CD4-positive, alpha-beta T cell (primary cell): Measurements from ENCODE around the gene SLC28A1. TPM values are rescaled to one million over a fixed set of nuclear protein-coding genes. Genes with fewer than 3 reads are reported as not detected.

Experiments
- ATAC-seq: fragments of 200-7000 bp; cut with Tn5 transposase; one replicate; pipeline ENCODE4 v1.10.0; 2022; ENCODE audit warnings: mild to moderate bottlenecking; ENCODE audit not compliant: poor library complexity
- CTCF ChIA-PET: fragments of 350-600 bp; sonication (Branson Sonifier 250); formaldehyde crosslinking; loops from one replicate; lab custom pipeline; 2021; ENCODE audit warnings: antibody characterized with exemption, inconsistent platforms; lab: Charles Lee
- POLR2A ChIA-PET: fragments of 350-600 bp; sonication (Branson Sonifier 250); formaldehyde crosslinking; loops from one replicate; lab custom pipeline; 2021; ENCODE audit warnings: antibody characterized with exemption, inconsistent platforms; lab: Charles Lee
- DNase-seq, 14 experiments: peaks; one replicate each; pipeline ENCODE4 v3.0.0-alpha.2; 2013 to 2020; ENCODE audit warnings: mixed read lengths in 2 of 14
- H3K27ac ChIP-seq, 2 donors: one replicate each; pipeline versions ENCODE4 v1.5.1 to v1.7.0; 2013; ENCODE audit warnings: low read length in 2 of 2, low read depth in 1 of 2, mild to moderate bottlenecking in 1 of 2
- H3K27me3 ChIP-seq, 2 experiments: 1 replicate in 1 of 2; 2 replicates in 1 of 2; pipeline versions ENCODE4 v1.6.1 to v1.7.0; 2013; ENCODE audit warnings: low read length in 2 of 2, control low read depth in 1 of 2, mild to moderate bottlenecking in 1 of 2, moderate library complexity in 1 of 2; ENCODE audit not compliant: insufficient read depth in 2 of 2, control insufficient read depth in 1 of 2
- H3K36me3 ChIP-seq: one replicate; pipeline ENCODE4 v1.6.1; 2013; ENCODE audit warnings: low read length, control low read depth; ENCODE audit not compliant: insufficient read depth
- H3K4me1 ChIP-seq: one replicate; pipeline ENCODE4 v1.6.1; 2013; ENCODE audit warnings: low read length, control low read depth; ENCODE audit not compliant: insufficient read depth
- H3K4me3 ChIP-seq: one replicate; pipeline ENCODE4 v1.5.1; 2013; ENCODE audit warnings: mild to moderate bottlenecking, low read length, moderate library complexity
- H3K9me3 ChIP-seq, 2 experiments: 1 replicate in 1 of 2; 2 replicates in 1 of 2; pipeline versions ENCODE4 v1.6.1 to v1.7.0; 2013; ENCODE audit warnings: low read length in 2 of 2, mild to moderate bottlenecking in 2 of 2, control low read depth in 1 of 2, moderate library complexity in 1 of 2; ENCODE audit not compliant: control insufficient read depth in 1 of 2, insufficient read depth in 1 of 2
- H3K27ac Mint-ChIP-seq: one replicate; pipeline ENCODE4 v1.8.0; 2020; ENCODE audit warnings: mixed read lengths
- H3K27me3 Mint-ChIP-seq: one replicate; pipeline ENCODE4 v1.8.0; 2021; ENCODE audit warnings: mixed read lengths
- H3K36me3 Mint-ChIP-seq: one replicate; pipeline ENCODE4 v1.8.0; 2021; ENCODE audit warnings: low read depth, mixed read lengths
- H3K4me1 Mint-ChIP-seq: one replicate; pipeline ENCODE4 v1.8.0; 2021; ENCODE audit warnings: low read depth, mixed read lengths
- H3K4me3 Mint-ChIP-seq: one replicate; pipeline ENCODE4 v1.8.0; 2020; ENCODE audit warnings: mild to moderate bottlenecking, mixed read lengths
- H3K9me3 Mint-ChIP-seq: one replicate; pipeline ENCODE4 v1.8.0; 2020; ENCODE audit warnings: mixed read lengths
- intact Hi-C, 2 experiments: fragments of 100-400 bp; cut with DNase I in 1 of 2; cut with micrococcal nuclease in 1 of 2; formaldehyde crosslinking; loops; one replicate each; pipeline versions ENCODE4 v1.15.1 to v1.9.0; 2023 to 2025; cut with DNase I, micrococcal nuclease
- total RNA-seq, 174 experiments: library from RNA in 2 of 174; stranded (reverse) in 2 of 174; gene quantifications; one replicate each; pipeline ENCODE4 v1.2.3 and lab custom pipeline; 2021 to 2026
- TF ChIP-seq, protein P1 (sequence below): fragments of 200-600 bp; IDR thresholded peaks from one replicate; pipeline ENCODE4 v1.8.0; 2022; ENCODE audit warnings: antibody characterized with exemption, mild to moderate bottlenecking

Gene SLC28A1
- total RNA-seq, 2 experiments from 2014 or later, result not detected

- Mint-ChIP-seq H3K4me1 (no peaks in the 10 kb centered on the region), H3K27me3 (no peaks in the 10 kb centered on the region), H3K36me3 (no peaks in the 10 kb centered on the region), H3K4me3 (no peak overlapping the region), H3K9me3 (no peaks in the 10 kb centered on the region), H3K27ac (no peak overlapping the region)
- ATAC-seq (no peak), DNase-seq (no peak)
- intact Hi-C loops, result no loop called here
- Histone ChIP-seq H3K36me3 (no peaks in the 10 kb centered on the region), H3K27ac (no peak overlapping the region), H3K9me3 (no peaks in the 10 kb centered on the region), H3K4me1 (no peaks in the 10 kb centered on the region), H3K4me3 (no peak overlapping the region), H3K27me3 (no peaks in the 10 kb centered on the region)
- CTCF ChIA-PET, result no interaction called here
- POLR2A ChIA-PET, result no interaction called here
- TF ChIP-seq, protein P1, sequence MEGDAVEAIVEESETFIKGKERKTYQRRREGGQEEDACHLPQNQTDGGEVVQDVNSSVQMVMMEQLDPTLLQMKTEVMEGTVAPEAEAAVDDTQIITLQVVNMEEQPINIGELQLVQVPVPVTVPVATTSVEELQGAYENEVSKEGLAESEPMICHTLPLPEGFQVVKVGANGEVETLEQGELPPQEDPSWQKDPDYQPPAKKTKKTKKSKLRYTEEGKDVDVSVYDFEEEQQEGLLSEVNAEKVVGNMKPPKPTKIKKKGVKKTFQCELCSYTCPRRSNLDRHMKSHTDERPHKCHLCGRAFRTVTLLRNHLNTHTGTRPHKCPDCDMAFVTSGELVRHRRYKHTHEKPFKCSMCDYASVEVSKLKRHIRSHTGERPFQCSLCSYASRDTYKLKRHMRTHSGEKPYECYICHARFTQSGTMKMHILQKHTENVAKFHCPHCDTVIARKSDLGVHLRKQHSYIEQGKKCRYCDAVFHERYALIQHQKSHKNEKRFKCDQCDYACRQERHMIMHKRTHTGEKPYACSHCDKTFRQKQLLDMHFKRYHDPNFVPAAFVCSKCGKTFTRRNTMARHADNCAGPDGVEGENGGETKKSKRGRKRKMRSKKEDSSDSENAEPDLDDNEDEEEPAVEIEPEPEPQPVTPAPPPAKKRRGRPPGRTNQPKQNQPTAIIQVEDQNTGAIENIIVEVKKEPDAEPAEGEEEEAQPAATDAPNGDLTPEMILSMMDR, result no peak
Measured at GRCh38 chr15:84885801-84886200, 1.3 kb downstream of the SLC28A1 start.

DNA sequence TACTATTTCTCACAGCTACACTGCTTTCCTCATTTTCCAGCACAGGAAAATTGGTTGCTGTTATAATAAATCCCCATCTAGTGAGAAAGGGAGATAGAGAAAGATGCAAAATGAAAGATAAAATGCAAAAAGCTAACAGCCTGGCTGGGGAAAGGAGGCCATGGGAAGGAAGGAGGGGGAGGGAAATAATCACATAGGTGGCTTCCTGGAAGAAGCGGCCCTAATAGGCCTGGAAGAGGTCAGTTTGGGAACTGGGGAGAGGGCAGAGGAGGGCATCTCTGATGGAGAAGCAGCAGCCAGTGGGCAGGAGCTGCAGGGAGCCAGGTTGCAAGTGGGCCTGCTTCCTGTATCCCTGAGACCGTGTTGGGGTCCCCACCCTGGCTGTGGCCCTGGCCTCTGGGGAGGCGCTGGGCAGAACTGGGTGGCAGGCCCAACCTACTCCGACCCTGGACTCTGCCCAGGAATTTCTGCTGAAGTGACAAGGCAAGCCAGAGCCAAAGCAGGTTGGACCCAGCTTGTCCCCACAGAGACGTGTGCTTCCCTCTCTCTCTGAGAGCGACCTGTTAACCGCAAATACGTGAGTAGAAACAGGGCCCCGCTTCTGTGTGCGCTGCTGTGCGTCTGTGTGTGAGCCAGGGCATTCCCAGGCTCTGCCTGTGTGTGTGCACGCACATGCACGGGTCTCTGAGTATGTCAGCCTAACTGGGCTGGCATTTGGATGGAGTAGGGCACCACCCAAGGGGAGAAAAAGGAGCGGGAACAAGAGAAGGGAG lies 1.9 kb downstream of the SLC28A1 start:
- Histone ChIP-seq H3K27ac (no peak overlapping the region), H3K4me3 (no peak overlapping the region), H3K9me3 (no peaks in the 10 kb centered on the region), H3K27me3 (no peaks in the 10 kb centered on the region), H3K4me1 (no peaks in the 10 kb centered on the region), H3K36me3 (no peaks in the 10 kb centered on the region)
- DNase-seq (no peak), ATAC-seq (no peak)
- ChIA-PET CTCF (no interaction called here), POLR2A (no interaction called here)
- H3K4me1 Mint-ChIP-seq, result no peaks in the 10 kb centered on the region
- no peak overlapping the region for H3K4me3 Mint-ChIP-seq
- TF ChIP-seq, protein P1, result no peak
- no peak overlapping the region for H3K27ac Mint-ChIP-seq
- no peaks in the 10 kb centered on the region for H3K36me3 Mint-ChIP-seq
- no peaks in the 10 kb centered on the region for H3K9me3 Mint-ChIP-seq
- intact Hi-C loops, result no loop called here
- H3K27me3 Mint-ChIP-seq, result no peaks in the 10 kb centered on the region

GRCh38 chr15:84886984-84887299 lies 2.5 kb downstream of the SLC28A1 start:
- ATAC-seq (no peak), DNase-seq (no peak)
- Mint-ChIP-seq H3K4me3 (no peak overlapping the region), H3K36me3 (no peaks in the 10 kb centered on the region), H3K9me3 (no peaks in the 10 kb centered on the region), H3K27me3 (no peaks in the 10 kb centered on the region), H3K4me1 (no peaks in the 10 kb centered on the region), H3K27ac (no peak overlapping the region)
- H3K36me3 ChIP-seq, result no peaks in the 10 kb centered on the region
- H3K27me3 ChIP-seq, result no peaks in the 10 kb centered on the region
- H3K9me3 ChIP-seq, result no peaks in the 10 kb centered on the region
- POLR2A ChIA-PET, result no interaction called here
- CTCF ChIA-PET, result no interaction called here
- H3K4me3 ChIP-seq, result no peak overlapping the region
- no peaks in the 10 kb centered on the region for H3K4me1 ChIP-seq
- H3K27ac ChIP-seq, result no peak overlapping the region
- intact Hi-C loops, result no loop called here
- TF ChIP-seq, protein P1, result no peak
